Vagina (tissue), 2 donors: ENCODE measurements around the gene RYR3. TPM values are rescaled to one million over a fixed set of nuclear protein-coding genes. Genes with fewer than 3 reads are reported as not detected.

ENCODE experiments used
- DNase-seq, 2 donors: peaks; one replicate each; pipeline ENCODE4 v3.0.0-alpha.2; 2017; ENCODE audit errors: extremely low spot score in 2 of 2
- H3K27ac ChIP-seq: fragments of 200-600 bp; sonication (generic); one replicate; pipeline ENCODE4 v1.5.1; 2019
- H3K27me3 ChIP-seq: fragments of 200-600 bp; sonication (generic); one replicate; pipeline ENCODE4 v1.5.1; 2019
- H3K36me3 ChIP-seq, 2 donors: fragments of 200-600 bp; sonication (generic); one replicate each; pipeline ENCODE4 v1.5.1; 2017 to 2019
- H3K4me1 ChIP-seq: fragments of 200-600 bp; sonication (generic); one replicate; pipeline ENCODE4 v1.5.1; 2019
- H3K4me3 ChIP-seq, 2 donors: fragments of 200-600 bp; sonication (generic); 1 replicate in 1 of 2; 2 replicates in 1 of 2; pipeline ENCODE4 v1.5.1; 2016 to 2019
- H3K9me3 ChIP-seq: fragments of 200-600 bp; sonication (generic); one replicate; pipeline ENCODE4 v1.5.1; 2019
- POLR2A ChIP-seq, 2 donors: fragments of 450-650 bp; IDR thresholded peaks; one replicate each; pipeline ENCODE4 v1.6.1; 2017; ENCODE audit warnings: antibody characterized with exemption in 2 of 2, mild to moderate bottlenecking in 2 of 2, moderate library complexity in 2 of 2
- POLR2AphosphoS5 ChIP-seq, 2 donors: sonication (generic); formaldehyde crosslinking; IDR thresholded peaks; one replicate each; pipeline ENCODE4 v1.9.0; 2017; ENCODE audit warnings: antibody characterized with exemption in 2 of 2, mild to moderate bottlenecking in 2 of 2, low read depth in 1 of 2; ENCODE audit not compliant: insufficient read depth in 1 of 2
- intact Hi-C: fragments of 100-400 bp; cut with DNase I; formaldehyde crosslinking; loops from one replicate; pipeline ENCODE4 v1.15.1; 2023
- total RNA-seq: library from RNA; depleted of rRNA; stranded (reverse); fragments of >200 nt; gene quantifications from one replicate; pipeline ENCODE4 v1.2.3, GENCODE V29; 2016
- TF ChIP-seq, protein P1 (sequence below), 3 experiments: fragments of 450-650 bp in 2 of 3; fragments of 200-600 bp in 1 of 3; sonication (generic) in 1 of 3; IDR thresholded peaks; one replicate each; pipeline ENCODE4 v1.5.1; 2017 to 2019; ENCODE audit warnings: antibody characterized with exemption in 3 of 3, mild to moderate bottlenecking in 2 of 3, moderate library complexity in 2 of 3

RYR3 gene
- total RNA-seq, 1 donor from 2014 or later: 16.5 TPM

DNA sequence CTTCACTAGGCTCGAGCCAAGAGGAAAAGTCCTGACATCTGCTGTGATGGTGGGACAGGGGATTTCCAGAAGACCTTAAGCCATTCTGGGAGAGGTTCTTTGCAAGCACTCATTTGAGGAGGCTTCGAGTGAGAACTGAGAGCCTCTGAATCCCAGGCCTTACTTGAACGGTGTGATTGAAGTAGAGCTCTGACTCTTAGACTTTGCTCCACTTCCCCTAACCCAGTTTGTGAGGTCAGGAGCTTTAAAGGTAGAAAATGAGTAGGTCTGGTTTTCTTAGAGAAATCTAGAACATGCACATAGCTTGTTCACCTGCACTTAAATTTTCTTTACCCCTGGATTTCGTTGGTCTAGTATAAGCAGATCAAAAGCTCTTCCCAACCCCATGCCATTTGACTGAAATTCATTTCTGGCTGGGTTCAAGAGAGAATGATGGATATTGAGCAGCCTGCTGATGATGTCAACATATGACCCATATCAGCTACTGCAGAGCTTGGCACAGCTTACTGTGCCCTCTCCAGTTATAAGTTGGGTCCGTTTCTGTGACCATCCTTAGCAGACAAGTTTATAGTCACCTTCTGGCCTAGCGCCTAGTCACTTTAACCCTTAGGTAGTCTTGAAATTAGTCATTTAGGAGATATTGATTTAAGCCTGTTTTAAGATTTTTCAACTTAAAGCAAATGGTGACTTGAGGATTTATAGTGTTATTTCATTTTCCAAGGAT lies 428.3 kb downstream of the RYR3 start:
- TF ChIP-seq, protein P1, sequence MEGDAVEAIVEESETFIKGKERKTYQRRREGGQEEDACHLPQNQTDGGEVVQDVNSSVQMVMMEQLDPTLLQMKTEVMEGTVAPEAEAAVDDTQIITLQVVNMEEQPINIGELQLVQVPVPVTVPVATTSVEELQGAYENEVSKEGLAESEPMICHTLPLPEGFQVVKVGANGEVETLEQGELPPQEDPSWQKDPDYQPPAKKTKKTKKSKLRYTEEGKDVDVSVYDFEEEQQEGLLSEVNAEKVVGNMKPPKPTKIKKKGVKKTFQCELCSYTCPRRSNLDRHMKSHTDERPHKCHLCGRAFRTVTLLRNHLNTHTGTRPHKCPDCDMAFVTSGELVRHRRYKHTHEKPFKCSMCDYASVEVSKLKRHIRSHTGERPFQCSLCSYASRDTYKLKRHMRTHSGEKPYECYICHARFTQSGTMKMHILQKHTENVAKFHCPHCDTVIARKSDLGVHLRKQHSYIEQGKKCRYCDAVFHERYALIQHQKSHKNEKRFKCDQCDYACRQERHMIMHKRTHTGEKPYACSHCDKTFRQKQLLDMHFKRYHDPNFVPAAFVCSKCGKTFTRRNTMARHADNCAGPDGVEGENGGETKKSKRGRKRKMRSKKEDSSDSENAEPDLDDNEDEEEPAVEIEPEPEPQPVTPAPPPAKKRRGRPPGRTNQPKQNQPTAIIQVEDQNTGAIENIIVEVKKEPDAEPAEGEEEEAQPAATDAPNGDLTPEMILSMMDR (IDR thresholded peaks at IDR 0.05): no peak
- no peak for TF ChIP-seq POLR2A (IDR thresholded peaks at IDR 0.05)
- TF ChIP-seq POLR2AphosphoS5 (IDR thresholded peaks at IDR 0.05; ENCODE audit: insufficient read depth in 1 of 2, low read depth in 1 of 2): no peak
- no peak for DNase-seq
- intact Hi-C loops: no loop called here

DNA sequence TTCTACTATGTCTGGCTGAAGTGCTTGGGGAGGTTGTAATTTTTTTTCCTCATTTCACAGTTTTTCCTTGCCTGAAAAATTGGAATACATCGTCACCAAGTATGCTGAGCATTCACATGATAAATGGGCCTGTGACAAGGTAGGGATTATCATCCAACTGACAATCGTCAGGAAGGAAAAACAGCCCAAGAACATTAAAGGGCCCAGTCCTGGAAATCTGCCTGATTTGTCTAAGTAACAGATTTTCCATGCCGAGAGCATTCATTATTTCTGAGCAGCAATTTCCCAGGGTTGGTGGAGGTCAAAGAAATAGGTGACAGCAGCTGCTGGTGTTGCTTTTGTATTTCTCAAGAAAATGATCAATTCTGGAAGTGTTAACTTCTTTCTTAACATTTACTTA lies 431.5 kb downstream of the RYR3 start:
- Histone ChIP-seq H3K9me3 (no peaks in the 10 kb centered on the region), H3K4me1 (no peaks in the 10 kb centered on the region), H3K27ac (no peak overlapping the region), H3K27me3 (no peaks in the 10 kb centered on the region), H3K4me3 (no peak overlapping the region), H3K36me3 (no peaks in the 10 kb centered on the region)
- TF ChIP-seq POLR2AphosphoS5 (IDR thresholded peaks at IDR 0.05; ENCODE audit: insufficient read depth in 1 of 2, low read depth in 1 of 2) (no peak), POLR2A (IDR thresholded peaks at IDR 0.05) (no peak)
- TF ChIP-seq, protein P1 (IDR thresholded peaks at IDR 0.05): no peak
- no peak for DNase-seq
- intact Hi-C loops: no loop called here

More for the DNA sequence above, 428.3 kb downstream of the RYR3 start:
- no peaks in the 10 kb centered on the region for H3K27me3 ChIP-seq
- H3K27ac ChIP-seq: no peak overlapping the region
- no peaks in the 10 kb centered on the region for H3K4me1 ChIP-seq
- H3K4me3 ChIP-seq: no peak overlapping the region
- no peaks in the 10 kb centered on the region for H3K9me3 ChIP-seq
- no peaks in the 10 kb centered on the region for H3K36me3 ChIP-seq

DNA sequence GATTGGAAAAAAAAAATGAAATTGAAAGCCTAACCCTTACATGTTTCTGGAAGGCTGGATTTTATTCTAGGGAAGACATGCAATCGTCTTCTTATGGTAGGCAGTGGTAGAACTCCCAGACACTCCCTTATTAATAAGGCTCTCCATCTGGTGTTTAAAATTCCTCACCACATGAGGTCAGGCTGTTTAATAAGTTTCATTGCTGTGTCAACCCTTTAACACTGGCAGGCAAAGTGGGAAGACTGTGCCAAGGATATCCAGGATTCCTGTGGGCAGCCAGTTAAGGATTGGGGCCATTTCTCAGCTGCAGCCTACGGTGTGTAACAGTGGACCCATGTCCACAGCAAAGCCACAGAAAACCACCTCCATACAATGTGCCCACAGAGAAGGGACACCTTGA lies 432.0 kb downstream of the RYR3 start:
- no peaks in the 10 kb centered on the region for H3K27me3 ChIP-seq
- TF ChIP-seq, protein P1 (IDR thresholded peaks at IDR 0.05): no peak
- TF ChIP-seq POLR2A (IDR thresholded peaks at IDR 0.05) (no peak), POLR2AphosphoS5 (IDR thresholded peaks at IDR 0.05; ENCODE audit: insufficient read depth in 1 of 2, low read depth in 1 of 2) (no peak)
- H3K4me1 ChIP-seq: no peaks in the 10 kb centered on the region
- H3K9me3 ChIP-seq: no peaks in the 10 kb centered on the region
- H3K27ac ChIP-seq: no peak overlapping the region
- no peak for DNase-seq
- H3K4me3 ChIP-seq: no peak overlapping the region
- intact Hi-C loops: no loop called here
- H3K36me3 ChIP-seq: no peaks in the 10 kb centered on the region

DNA sequence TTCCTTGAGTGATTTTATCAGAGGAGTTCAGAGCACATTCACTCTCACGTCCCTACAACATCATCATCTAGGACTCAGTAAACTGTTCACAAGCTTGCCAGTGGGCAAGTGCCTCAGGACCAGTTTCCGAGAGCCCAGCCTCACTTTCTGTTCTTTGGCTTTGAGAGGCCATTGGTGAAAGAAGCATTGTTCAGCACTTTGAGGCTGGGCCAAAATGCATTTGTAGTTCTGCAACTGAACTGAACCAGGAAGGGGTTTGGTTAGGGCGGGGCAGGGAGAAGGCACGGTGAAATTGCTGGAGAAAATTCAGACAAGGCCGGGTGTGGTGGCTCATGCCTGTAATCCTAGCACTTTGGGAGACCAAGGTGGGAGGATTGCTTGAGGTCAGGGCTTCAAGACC lies 435.4 kb downstream of the RYR3 start:
- Histone ChIP-seq H3K27ac (no peak overlapping the region), H3K9me3 (no peaks in the 10 kb centered on the region), H3K4me3 (no peak overlapping the region), H3K36me3 (no peaks in the 10 kb centered on the region), H3K27me3 (no peaks in the 10 kb centered on the region), H3K4me1 (no peaks in the 10 kb centered on the region)
- intact Hi-C loops: no loop called here
- no peak for DNase-seq
- TF ChIP-seq POLR2A (IDR thresholded peaks at IDR 0.05): no peak
- no peak for TF ChIP-seq POLR2AphosphoS5 (IDR thresholded peaks at IDR 0.05; ENCODE audit: insufficient read depth in 1 of 2, low read depth in 1 of 2)
- TF ChIP-seq, protein P1 (IDR thresholded peaks at IDR 0.05): no peak

DNA sequence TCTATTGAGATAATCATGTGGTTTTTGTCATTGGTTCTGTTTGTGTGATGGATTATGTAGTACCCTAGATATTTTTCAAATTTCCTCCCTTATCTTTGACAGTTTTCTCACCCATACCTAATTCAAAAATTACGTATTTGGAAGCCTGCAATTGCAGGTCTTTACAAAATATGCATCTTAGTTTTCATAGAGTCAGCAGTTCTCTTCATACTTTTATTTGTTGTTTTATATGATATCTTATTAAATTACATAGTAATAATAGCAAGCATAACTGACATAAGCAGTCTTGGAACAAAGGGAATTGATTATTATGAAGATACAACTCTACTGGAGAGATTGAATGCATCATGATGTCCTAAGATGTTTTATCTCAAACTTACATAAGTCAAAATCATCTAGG lies 442.2 kb downstream of the RYR3 start:
- Histone ChIP-seq H3K9me3 (no peaks in the 10 kb centered on the region), H3K27me3 (no peaks in the 10 kb centered on the region), H3K4me3 (no peak overlapping the region), H3K27ac (no peak overlapping the region), H3K4me1 (no peaks in the 10 kb centered on the region), H3K36me3 (no peaks in the 10 kb centered on the region)
- intact Hi-C loops: no loop called here
- TF ChIP-seq, protein P1 (IDR thresholded peaks at IDR 0.05): no peak
- TF ChIP-seq POLR2AphosphoS5 (IDR thresholded peaks at IDR 0.05; ENCODE audit: insufficient read depth in 1 of 2, low read depth in 1 of 2) (no peak), POLR2A (IDR thresholded peaks at IDR 0.05) (no peak)
- no peak for DNase-seq
